WTC11 (cell line): ENCODE measurements around the gene PDXP.

Source experiments
- MAX ChIP-seq: sonication (generic); formaldehyde crosslinking; IDR thresholded peaks from 2 replicates; pipeline ENCODE4 v1.8.0; 2022; ENCODE audit warnings: mild to moderate bottlenecking, missing genetic modification reagents
- STAT6 ChIP-seq: sonication (generic); formaldehyde crosslinking; conservative IDR thresholded peaks from 2 replicates; pipeline ENCODE4 v1.8.1; 2023; ENCODE audit warnings: mild to moderate bottlenecking, low read depth, missing genetic modification reagents, moderate library complexity
- TEAD4 ChIP-seq: sonication (generic); formaldehyde crosslinking; IDR thresholded peaks from 2 replicates; pipeline ENCODE4 v1.8.0; 2022; ENCODE audit warnings: mild to moderate bottlenecking, missing genetic modification reagents

DNA sequence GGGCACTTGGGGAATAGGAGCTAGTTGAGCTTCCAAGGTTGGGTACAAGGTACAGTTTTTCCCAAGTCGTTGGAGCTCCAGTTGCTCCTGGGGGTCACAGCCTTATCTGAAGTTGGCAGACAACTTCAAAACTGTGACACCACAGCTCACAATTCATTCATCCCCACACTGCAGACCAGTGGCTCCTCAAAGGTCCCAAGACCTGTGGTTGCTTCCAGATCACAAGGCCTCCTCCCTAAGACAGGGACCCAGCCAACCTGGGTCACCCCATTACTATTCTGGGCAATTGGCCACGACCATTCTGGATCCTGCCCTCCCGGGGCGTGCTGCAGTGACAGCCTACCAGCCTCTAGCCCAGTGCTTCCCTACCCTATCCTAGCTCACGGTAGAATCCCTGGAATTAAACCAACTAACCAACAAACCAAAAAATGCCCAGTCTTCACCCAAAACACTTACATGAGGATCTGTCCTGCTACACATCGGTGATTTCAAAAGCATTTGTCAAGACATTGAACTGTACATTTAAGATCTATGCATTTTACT is 862 bp upstream of the PDXP start:
- TF ChIP-seq MAX (no peak), STAT6 (CRISPR knock-in tag) (no peak), TEAD4 (CRISPR knock-in tag) (no peak)
